ENCODE measurements around the gene FCGR1A. TPM values are rescaled to one million over a fixed set of nuclear protein-coding genes. Genes with fewer than 3 reads are reported as not detected.
A peak's percentile ranks its signal among the peaks of the same experiment; 100 is the strongest.
"Not testable (repeated sequence)": the region's sequence is repeated elsewhere in the genome, so short reads cannot be mapped to it uniquely, and the experiment has no call there.

FCGR1A gene
- total RNA-seq, 1 experiment from 2014 or later: not detected

DNA sequence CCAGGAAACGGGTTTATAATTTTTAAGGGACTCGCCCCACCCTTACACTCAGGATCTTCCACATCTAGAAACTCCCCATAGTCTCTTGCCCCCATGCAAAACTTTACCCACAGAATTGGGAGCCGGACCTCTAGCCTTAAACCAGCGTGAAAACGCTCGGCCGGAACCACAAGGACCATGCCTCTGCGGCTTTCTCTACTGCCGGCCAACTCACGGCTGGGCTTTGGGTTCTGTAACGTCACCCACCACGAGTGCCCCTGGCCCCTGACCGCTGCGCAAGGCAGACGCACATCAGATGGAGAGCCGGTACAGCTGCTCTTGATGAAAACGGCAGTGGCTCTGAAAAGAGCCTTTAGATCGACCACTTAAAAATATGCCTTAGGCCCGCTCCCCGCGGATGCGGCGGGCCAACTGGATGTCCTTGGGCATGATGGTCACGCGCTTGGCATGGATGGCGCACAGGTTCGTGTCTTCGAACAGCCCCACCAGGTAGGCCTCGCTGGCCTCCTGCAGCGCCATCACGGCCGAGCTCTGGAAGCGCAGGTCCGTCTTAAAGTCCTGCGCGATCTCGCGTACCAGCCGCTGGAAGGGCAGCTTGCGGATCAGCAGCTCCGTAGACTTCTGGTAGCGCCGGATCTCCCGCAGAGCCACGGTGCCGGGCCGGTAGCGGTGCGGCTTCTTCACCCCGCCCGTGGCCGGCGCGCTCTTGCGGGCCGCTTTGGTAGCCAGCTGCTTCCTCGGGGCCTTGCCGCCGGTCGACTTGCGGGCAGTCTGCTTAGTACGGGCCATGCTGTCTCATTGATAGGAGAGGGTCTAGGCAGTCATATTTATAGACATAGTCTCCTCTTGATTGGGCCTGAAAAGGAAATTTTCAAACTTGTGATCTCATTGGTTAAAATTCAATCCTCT, 30.7 kb downstream of the FCGR1A start:
- peak; percentile 80 for DNase-seq (ENCODE audit: low read depth)
- in situ Hi-C loops (cut with HindIII; ENCODE audit: low pct_unique_long_range_greater_than_20kb, low sequenced_read_pairs): not testable (repeated sequence)

- in situ Hi-C loops (cut with HindIII; ENCODE audit: low pct_unique_long_range_greater_than_20kb, low sequenced_read_pairs); DNase-seq (ENCODE audit: low read depth): not testable (repeated sequence)
Observed at GRCh38 chr1:149820387-149820786, 37.9 kb downstream of the FCGR1A start.

GRCh38 chr1:149826555-149826954, 44.1 kb downstream of the FCGR1A start:
- in situ Hi-C loops (cut with HindIII; ENCODE audit: low pct_unique_long_range_greater_than_20kb, low sequenced_read_pairs); DNase-seq (ENCODE audit: low read depth): not testable (repeated sequence)

GRCh38 chr1:149831764-149832315, 49.3 kb downstream of the FCGR1A start:
- in situ Hi-C loops (cut with HindIII; ENCODE audit: low pct_unique_long_range_greater_than_20kb, low sequenced_read_pairs); DNase-seq (ENCODE audit: low read depth): not testable (repeated sequence)

- in situ Hi-C loops (cut with HindIII; ENCODE audit: low pct_unique_long_range_greater_than_20kb, low sequenced_read_pairs); DNase-seq (ENCODE audit: low read depth): not testable (repeated sequence)
Observed at GRCh38 chr1:149832316-149833126, 50.0 kb downstream of the FCGR1A start.

GRCh38 chr1:149833144-149833543, 50.6 kb downstream of the FCGR1A start:
- in situ Hi-C loops (cut with HindIII; ENCODE audit: low pct_unique_long_range_greater_than_20kb, low sequenced_read_pairs): not testable (repeated sequence)

GRCh38 chr1:149841149-149841548, 58.7 kb downstream of the FCGR1A start:
- in situ Hi-C loops (cut with HindIII; ENCODE audit: low pct_unique_long_range_greater_than_20kb, low sequenced_read_pairs); DNase-seq (ENCODE audit: low read depth): not testable (repeated sequence)

More at GRCh38 chr1:149833144-149833543, 50.6 kb downstream of the FCGR1A start:
- not testable (repeated sequence) for DNase-seq (ENCODE audit: low read depth)

Other genes with a start within 250 kb of the FCGR1A start
- gene PPIAL4C, start 198.8 kb upstream of the FCGR1A start, total RNA-seq (2014; rRNA removed; shearing (Covaris generic); ENCODE audit: low replicate concordance): not detected in 2 replicates
- gene BOLA1, start 116.9 kb downstream of the FCGR1A start, total RNA-seq (2014; rRNA removed; shearing (Covaris generic); ENCODE audit: low replicate concordance): 33.7 and 67.6 TPM in 2 replicates
- gene SV2A, start 135.2 kb downstream of the FCGR1A start, total RNA-seq (2014; rRNA removed; shearing (Covaris generic); ENCODE audit: low replicate concordance): 0.09 TPM in 1 of 2 replicates, not detected in the other
- gene SF3B4, start 145.1 kb downstream of the FCGR1A start, total RNA-seq (2014; rRNA removed; shearing (Covaris generic); ENCODE audit: low replicate concordance): 28.3 and 30.6 TPM in 2 replicates
- 12.9 and 13.8 TPM in 2 replicates for gene MTMR11, start 154.2 kb downstream of the FCGR1A start, total RNA-seq (2014; rRNA removed; shearing (Covaris generic); ENCODE audit: low replicate concordance)
- gene OTUD7B, start 228.0 kb downstream of the FCGR1A start, total RNA-seq (2014; rRNA removed; shearing (Covaris generic); ENCODE audit: low replicate concordance): 4.0 and 16.5 TPM in 2 replicates

Data from Caki2 (cell line).